OCI-LY1 (cell line): ENCODE measurements around the gene ESYT2.

Source experiments
- CTCF ChIP-seq: fragments of 200-600 bp; sonication (generic), shearing (Covaris generic); IDR thresholded peaks from 2 replicates; pipeline ENCODE4 v1.5.1; 2017; ENCODE audit warnings: mild to moderate bottlenecking, antibody characterized with exemption, low read length, moderate library complexity, mixed read lengths
- EZH2 ChIP-seq: fragments of 200-600 bp; sonication (generic), shearing (Covaris generic); IDR thresholded peaks from 2 replicates; pipeline ENCODE4 v1.8.0; 2017; ENCODE audit warnings: borderline replicate concordance, mixed run types, mild to moderate bottlenecking, antibody characterized with exemption, low read length, moderate library complexity, mixed read lengths

GRCh38 chr7:158716802-158717201, 112.5 kb downstream of the ESYT2 start:
- TF ChIP-seq CTCF (no peak), EZH2 (no peak)
